ENCODE results near the gene STARD9.

- no peak for TF ChIP-seq NFIC (IDR thresholded peaks at IDR 0.05)
- TF ChIP-seq REST (IDR thresholded peaks at IDR 0.05; ENCODE audit: low read depth), result no peak
- TF ChIP-seq CEBPB (IDR thresholded peaks at IDR 0.05), result no peak
Measured at GRCh38 chr15:42544853-42545629, 30.4 kb upstream of the STARD9 start.
